GM18907 (cell line): ENCODE data around the gene TBL1X.
A peak's percentile ranks its signal among the peaks of the same experiment; 100 is the strongest.
"Not testable (repeated sequence)": the region's sequence is repeated elsewhere in the genome, so short reads cannot be mapped to it uniquely, and the experiment has no call there.

ENCODE experiments used
- ATAC-seq: cut with Tn5 transposase; IDR thresholded peaks from one replicate; pipeline ENCODE4 v1.9.1; 2021; ENCODE audit warnings: mild to moderate bottlenecking, moderate library complexity; ENCODE audit not compliant: unreplicated experiment

TBL1X gene

DNA sequence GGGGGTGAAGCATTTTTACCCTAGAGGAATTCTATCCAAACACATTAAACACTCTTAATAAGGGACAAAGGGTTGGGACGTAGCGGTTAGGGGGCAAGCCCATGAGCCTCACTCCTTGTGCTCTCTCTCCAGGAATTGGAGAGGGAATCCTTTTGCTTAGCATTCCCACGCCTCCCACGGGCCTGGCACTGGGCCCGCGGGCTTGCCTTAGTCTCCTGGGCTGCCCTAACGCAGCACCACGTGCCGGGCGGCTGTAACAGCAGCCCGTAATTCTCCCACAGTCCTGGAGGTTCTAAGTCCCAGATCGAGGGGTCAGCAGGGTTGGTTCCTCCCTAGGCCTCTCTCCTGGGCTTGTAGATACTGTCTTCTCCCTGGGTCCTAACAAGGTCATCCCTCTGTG is 67.5 kb downstream of the TBL1X start:
- ATAC-seq, result no peak

DNA sequence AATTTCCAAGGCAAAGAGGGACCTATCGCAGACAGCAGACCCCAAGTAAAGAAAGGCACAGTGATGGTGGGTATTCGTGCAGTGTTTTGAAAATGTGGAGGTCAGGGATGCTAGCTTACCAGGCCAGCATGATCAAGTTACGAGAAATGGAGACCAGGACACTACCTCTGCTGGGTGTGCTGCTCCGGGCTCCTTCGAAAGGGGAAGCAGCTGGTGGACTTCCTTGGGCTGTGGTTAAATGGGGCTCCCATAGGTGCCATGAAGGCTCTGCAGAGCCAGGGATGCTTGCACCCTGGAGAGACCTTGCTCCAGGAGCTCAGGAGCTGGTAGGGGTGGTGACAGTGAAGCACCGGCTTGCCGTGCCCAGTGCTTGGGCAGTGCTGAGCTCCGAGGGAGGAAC is 68.8 kb downstream of the TBL1X start:
- no peak for ATAC-seq

DNA sequence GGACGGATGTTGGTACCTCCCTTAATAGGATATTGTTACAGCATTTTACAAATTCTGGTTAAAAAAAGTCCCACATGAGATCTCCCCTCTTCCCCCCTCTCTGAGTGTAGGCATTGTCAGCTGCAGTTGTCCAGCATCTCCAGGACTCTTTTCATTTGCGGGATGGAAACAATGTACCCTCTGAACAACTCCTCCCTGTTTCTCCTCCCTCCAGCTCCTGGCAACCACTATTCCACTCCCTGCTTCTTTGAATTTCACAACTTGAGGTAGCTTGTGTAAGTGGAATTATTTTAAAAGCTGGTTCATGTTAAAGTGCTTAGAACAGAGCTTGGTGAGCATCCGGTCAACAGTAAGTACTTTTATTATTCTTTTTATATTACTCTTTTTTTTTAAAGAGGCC is 69.8 kb downstream of the TBL1X start:
- ATAC-seq, result no peak

DNA sequence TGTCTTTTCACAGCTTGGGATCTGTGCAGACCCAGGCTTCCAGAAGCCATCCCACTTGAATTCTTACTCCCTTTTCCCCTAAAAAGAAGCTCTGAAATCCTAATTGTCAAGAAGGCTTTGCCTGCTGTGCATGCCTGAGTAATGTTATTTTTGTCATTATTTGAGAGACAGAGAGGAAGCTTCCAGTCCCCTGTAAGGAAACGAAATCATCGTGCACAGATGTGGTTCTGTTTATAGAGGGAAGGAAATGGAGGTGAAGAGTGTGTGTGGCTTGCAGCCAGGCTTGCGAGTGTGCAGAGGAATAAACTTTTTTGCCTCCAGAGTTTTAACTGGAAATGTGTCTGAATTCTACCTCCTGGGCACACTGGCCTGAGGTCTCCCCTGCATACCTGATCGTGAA is 70.2 kb downstream of the TBL1X start:
- ATAC-seq, result no peak

DNA sequence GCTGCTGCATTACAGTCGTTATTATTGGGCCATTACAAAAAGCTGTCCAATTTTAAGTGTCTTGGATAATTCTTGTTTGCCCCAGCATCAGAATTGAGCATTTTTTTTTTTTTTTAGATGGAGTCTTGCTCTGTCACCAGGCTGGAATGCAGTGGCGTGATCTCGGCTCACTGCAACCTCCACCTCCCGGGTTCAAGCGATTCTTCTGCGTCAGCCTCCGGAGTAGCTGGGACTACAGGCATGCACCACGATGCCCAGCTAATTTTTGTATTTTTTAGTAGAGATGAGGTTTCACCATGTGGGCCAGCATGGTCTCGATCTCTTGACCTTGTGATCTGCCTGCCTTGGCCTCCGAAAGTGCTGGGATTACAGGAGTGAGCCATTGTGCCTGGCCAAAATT is 71.3 kb downstream of the TBL1X start:
- not testable (repeated sequence) for ATAC-seq

DNA sequence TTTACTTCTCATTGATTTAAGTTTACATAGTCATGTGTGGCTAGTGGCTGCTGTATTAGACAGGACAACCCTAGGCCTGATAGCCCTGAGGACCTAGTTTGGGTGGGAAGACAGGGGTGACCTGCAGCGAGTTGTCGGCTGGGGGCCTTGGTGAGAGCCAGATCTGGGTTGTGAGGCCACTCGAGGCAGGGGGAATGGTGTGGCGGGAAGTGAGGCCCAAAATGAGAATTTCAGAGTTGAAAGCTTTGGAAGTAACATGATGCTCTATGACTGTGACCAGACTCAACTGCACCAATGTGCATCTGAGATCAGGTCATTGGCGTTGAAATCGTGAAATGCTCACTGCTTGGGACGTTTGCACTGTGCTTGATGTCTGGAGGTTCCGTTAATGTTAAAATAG is 72.9 kb downstream of the TBL1X start:
- no peak for ATAC-seq

DNA sequence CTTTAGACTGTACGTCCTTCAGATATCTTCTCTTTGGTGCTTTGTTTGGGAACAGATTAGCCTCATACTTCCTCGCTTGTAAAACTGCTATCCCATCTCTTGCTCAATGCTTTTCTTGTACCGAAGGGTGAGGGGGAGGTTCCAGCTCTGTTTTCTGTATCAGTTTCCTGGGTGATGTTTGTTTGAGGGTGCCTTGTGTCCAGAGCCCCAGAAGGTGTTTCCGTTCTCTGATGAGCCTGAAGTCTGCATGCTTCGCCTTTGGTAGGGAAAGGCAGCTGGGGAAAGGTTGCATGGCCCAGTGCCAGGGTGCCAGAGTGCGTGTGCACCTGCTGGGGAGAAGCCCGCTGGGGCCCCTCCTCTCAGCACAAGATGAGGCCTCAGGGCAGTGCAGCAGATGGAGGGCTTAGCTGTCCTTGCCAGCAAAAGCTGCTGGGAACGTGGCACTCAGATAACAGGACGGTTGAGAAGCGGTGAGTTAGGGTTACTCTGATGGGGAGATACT is 73.7 kb downstream of the TBL1X start:
- ATAC-seq, result no peak

DNA sequence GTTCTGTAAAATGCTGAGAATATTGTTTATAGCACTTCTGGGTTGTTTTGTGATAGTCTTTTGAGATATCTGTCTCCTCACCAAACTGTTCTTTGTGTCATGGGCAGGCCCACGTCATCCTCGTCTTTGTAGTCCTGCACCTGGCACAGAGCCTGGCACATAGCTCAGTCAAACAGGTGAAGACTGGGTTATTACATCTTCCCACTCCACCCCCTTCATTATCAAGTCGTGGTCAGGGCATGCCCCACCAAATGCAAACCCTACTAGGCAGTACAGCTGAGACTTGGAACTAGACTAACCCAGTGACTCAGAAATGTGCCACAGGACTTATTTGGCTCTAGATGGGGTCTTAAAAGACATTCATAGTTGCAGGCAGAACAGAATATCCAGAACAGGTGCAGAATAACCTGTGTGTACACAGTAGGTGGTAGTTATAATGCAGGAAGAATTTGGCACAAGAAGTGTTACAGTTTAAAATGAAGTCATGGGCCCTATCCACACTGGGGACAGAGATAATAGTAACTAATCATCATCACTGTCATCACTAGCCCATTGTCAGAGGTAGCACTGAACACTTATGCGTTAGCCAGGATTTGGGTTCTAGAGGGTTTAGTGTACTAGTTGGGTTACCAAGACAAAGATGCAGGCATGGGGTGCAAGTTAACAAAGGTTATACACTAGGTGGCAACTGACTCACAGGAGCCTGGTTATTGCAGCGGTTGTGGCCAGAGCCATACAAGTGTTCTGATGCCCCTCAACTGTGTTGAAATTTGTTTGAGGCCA is 74.9 kb downstream of the TBL1X start:
- no peak for ATAC-seq

DNA sequence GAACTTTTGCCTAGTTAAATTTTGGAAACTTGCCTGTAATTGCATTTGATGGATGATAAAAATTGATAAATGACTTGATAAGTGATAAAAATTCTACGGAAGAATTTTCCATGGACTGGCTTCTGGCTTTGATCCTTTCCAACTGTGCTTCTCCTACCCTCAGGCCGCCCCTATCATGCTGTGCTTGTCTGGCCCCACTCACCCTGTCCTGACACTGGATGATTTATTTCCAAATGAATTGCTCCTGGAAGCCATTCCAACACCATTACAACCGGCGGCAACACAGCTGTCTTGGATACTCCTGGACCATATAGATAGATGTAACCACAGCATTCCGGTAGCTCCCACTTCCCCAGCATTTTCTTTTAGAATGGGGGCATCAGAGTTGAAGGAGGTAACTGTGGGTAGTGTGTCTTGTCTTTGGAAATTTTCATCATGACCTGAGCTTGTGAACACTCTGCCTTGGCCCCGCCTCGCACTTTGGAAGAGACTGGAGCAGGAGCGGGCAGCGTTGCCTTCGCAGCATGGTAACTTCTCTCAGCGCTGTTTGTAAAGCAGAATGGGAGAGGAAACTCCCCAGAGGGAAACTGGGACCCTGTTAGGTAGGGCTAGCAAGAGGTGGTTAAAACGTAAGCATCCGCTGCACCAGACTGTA is 77.4 kb downstream of the TBL1X start:
- ATAC-seq, result no peak

DNA sequence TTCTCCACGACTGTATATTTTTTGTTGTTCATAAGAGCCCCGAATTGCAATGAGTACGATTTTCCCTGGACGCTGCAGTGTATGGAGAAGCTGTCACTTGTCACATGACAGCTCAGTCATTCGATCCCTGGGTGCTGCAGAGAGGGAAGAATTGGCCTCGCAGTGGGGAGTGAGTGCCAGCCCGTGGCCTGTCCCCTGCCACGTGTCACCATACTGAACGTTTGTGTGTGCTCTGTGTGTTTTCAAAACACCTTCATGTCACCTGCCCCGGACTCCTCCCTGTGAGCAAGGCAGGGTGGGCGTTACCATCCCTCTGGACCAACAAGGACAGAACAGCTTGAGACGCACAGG is 77.9 kb downstream of the TBL1X start:
- ATAC-seq, result no peak

DNA sequence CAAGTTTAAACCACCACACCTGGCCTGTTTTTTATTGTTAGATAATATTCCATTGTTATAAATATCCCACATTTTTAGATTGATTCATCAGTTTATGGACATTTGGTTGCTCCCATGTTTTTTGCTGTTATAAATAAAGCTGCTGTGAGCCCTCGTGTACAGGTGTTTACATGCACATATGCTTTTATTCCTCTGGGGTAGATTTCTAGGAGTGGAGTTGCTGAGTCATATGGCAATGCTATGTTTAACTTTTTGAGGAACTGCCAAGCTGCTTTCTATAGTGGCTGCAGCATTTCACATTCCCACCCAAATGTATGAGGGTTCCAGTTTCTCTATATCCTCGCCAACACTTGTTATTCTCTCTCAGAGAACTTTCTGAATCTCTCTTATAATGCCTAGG is 90.5 kb downstream of the TBL1X start:
- no peak for ATAC-seq

DNA sequence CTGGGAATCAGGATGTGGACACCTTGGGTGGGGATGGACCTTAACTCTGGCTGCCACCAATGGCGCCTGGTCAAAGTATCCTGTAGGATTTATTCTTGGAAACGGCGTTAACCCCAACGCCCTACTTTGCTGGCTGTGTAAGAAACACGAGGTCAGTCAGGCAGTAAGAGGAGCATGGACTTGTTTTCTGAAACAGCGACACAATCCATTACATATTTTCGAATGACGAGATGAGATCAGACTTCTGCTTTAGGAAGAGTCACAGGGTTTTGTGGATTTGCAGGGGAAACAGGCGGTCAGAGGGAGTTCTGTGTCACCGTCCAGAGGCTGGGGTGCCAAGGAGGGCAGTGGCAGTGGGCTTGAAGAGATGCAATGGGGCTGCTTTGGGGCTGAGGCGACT is 92.2 kb downstream of the TBL1X start:
- ATAC-seq, result no peak

DNA sequence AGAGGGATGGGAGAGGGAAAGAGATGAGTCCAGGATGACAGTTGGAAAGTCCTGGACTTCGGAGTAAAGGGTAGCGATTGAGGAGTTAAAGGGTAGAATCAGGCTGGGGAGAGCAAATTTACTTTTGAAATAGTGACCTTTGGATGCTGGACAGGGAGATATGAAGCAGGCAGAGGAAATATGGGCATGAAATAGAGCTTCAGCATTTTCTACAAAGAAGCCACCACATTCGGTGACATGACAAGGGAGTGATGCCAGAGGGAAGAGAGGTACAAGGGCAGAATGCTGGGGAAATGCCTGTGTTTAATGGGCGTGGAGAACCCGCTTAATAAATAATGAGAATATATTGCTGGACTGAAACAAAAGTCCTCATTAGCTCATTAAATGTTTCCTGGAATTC is 92.7 kb downstream of the TBL1X start:
- no peak for ATAC-seq

DNA sequence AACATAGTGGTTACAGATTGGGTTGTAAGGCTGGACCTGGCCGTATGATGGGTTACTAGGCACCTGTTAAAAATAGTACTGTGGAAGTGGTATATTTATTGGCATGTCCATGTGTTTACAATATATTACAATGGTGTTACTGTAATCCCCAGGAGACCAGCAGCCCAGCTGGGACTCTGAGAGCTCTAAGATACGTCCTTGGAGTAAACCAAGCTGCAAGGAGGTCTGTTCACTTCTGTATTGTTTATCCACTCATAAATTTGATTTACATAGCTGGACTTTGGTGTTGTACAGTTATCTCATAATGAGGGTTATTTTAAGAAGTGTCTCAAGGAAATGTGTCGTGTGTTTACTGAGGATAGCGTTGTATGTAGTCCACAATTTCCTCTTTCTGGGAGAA is 93.8 kb downstream of the TBL1X start:
- no peak for ATAC-seq

DNA sequence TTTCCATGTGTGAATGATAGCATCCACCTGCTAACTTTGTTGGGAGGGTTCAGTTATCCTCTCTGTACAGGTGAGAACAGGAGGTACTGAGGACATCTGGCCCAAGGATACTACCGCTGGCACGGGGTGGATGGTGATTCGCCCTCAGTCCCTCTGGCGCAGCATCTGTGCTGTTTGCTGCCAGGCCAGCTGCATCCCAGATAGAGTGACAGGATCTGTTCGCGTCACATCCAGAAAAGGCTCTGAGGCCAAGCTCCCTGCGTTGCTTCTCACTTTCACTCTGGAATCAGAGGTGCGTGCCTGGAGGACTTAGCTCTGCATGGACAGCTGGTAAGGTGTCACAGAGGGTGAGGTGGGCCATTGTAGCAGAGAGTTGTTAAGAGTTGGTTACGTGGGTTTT is 95.4 kb downstream of the TBL1X start:
- ATAC-seq, result no peak

DNA sequence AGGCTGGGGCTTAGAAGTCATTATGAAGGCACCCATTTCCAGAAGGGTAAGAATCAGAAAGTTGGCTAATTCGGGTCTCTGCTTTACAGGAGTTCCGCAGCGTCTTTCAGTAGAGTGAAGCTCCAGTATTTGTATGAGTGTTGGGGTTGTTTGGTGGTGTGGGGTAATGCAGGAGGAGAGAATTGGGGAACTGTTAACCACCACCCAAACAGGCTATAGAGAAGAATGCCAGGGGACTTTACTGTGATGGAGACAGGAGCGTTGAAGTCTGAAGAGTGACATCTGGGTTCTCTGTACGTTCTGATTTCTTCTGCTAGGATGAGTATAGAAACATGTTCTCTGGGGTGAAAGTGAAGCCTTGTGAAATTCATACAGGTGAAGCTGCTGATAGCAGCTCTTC is 96.3 kb downstream of the TBL1X start:
- no peak for ATAC-seq

DNA sequence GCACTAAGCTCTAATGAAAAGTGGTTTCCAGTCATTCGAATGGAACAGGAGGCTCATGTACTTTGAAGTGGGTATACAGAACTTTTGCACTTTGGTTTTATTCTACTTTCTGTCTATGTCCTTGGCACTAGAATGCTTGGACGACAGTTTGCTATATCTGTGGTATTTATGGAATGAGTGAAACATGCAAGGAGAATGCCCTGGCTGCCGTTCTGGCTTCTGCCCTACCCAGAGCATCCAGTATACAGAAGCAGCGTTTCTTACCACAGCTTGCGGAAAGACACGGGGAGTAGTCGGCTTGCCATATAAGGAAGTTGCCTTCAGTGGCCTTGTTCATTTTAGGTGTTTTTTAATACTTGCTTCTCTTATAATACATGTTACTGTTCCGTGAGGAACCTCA is 98.0 kb downstream of the TBL1X start:
- no peak for ATAC-seq

DNA sequence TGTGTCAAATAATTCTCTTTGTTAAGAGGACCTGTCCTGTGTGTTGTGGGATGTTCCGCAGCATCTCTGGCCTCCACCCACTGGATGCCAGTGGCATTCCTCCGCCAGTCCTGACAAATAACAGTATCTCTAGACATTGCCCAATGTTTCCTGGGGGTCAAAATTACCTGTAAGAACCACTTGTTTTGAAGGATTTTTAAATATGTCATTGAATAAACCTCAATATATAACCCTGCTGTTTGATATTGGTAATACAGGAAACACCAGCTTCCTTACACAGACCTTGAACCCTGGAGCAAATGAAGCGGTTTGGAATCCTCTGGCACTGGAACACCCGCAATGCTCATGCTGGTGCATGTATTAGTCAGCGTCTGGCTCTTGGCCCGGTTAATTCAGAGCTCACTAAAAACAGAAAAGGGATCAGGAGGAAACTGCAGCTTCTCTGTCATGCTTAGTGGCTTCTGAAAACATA is 101.3 kb downstream of the TBL1X start:
- ATAC-seq, result no peak

DNA sequence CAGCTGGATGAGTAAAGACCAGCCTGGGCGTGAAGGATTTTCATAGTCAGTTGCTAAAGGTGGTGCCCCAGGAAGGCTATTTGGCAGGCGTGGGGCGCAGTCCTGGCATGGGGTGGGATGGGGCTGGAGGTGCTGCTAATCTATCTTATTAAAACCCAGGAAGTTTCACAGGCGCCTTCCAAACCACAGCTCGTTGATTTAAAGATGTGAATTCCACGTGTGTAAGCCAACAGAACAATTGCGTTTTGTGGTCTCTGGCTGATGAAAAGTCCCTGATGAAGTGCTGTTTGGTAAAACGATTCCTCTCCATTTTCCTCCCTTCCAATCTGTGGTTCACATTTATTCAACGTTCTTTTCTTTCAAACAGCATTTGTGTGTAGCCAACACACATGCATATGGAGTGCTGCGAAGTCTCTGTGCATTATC is 105.0 kb downstream of the TBL1X start:
- no peak for ATAC-seq

DNA sequence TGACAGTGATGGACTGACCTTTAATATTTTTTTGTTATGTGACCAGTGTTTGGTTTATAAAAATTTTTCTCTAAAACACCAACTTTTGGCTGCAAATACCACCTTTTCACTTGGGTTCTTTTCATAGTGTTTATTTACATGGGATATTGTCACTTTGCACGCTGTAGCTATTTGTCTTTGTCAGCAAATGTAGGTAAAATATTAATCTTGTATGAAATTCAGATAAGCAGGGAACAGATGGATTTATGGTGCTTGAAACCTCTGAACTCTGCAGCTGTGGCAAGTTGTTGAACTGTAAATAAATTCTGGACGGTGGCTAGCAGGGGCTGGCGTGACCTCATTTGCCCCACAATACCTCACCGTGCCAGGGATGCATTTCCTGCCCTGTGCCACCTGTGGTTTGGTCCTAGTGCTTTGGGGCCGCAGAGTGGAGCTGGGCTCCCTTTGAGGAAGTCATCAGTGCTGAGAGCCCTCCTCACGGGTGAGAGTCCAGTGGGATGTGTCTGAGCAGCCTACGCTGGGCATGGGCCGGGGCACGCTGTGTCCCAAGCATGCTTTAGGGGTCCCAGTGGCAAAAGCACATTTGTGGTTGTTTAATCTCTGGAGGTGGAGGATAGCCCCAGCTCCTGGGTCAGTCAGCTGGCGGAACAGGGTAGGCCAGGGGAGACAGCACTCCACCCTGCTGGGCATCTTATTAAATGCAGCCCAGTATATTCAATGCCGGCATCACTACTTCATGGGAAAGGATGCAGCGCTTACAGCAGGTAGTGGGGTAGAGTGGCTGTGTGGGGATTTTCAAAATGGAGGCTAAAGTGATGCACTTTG is 108.6 kb downstream of the TBL1X start:
- ATAC-seq, result peak; percentile 51

DNA sequence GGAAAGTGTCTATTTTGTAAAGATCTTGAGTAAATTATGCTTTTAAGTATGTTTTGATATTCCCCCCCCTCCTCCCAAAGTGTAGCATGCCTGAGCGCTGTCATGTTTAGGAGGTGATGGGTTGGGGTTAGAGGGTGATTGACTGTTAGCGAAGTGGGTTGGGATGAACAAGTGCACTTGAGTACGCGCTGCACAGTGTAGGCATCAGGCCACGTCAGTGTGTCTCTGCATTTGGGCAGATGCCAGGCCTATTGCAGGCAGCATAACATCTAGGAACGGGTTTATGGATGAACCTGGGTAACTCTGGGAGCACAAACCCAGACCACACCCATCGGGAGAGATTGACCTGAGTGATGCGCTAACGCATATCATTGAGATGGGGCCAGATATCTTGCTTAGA is 111.2 kb downstream of the TBL1X start:
- ATAC-seq, result no peak

DNA sequence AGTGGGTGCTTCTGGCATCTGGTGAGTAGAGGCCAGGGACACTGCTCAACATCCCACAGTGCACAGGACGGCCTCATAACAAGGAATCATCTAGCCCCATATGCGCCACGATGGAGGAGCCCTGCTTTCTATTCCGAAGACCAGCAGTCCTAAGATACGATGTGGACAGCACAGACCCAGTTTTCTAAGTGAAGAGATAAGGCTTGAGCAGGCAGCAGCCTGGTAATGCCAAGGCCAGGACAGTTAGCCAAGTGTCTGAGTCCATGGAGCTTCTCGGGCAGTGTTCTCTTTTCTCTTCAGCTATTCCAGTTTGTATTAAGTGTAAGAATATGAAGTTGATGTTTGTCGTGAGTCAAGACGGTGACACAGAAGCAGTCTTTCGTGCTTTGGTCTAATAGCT is 112.7 kb downstream of the TBL1X start:
- ATAC-seq, result no peak
